ENCODE data around the gene VEGFB. TPM values are rescaled to one million over a fixed set of nuclear protein-coding genes. Genes with fewer than 3 reads are reported as not detected.

VEGFB gene
- total RNA-seq, 1 experiment from 2014 or later = 101 TPM

GRCh38 chr11:64198511-64198910, 35.9 kb upstream of the VEGFB start:
- DNase-seq (ENCODE audit: low read depth, low spot score) (no peak), ATAC-seq (no peak)
- TF ChIP-seq REST (IDR thresholded peaks at IDR 0.05; ENCODE audit: insufficient read depth in 1 of 2, low read depth in 2 of 2, low read length in 1 of 2) (no peak), CTCF (IDR thresholded peaks at IDR 0.05) (no peak), TCF7L2 (IDR thresholded peaks at IDR 0.05; ENCODE audit: low read depth, low read length) (no peak), POLR2AphosphoS5 (IDR thresholded peaks at IDR 0.05; ENCODE audit: low read depth, low read length) (no peak), SIN3A (IDR thresholded peaks at IDR 0.05; ENCODE audit: borderline replicate concordance, insufficient read depth, low read depth, low read length) (no peak)
- Histone ChIP-seq H3K9me3 (ENCODE audit: control insufficient read depth, insufficient read depth, low read depth, low read length) (no peaks in the 10 kb centered on the region), H3K27ac (ENCODE audit: low read length) (no peak overlapping the region), H3K4me3 (ENCODE audit: low read depth in 2 of 2, low read length in 2 of 2) (no peak overlapping the region), H3K36me3 (ENCODE audit: control insufficient read depth, insufficient read depth, low read length) (peaks cover 52% of the 10 kb centered on the region), H3K27me3 (ENCODE audit: control insufficient read depth, insufficient read depth, low read length) (no peaks in the 10 kb centered on the region), H3K4me1 (ENCODE audit: control insufficient read depth, insufficient read depth, low read length) (no peaks in the 10 kb centered on the region)
- in situ Hi-C loops (cut with HindIII; ENCODE audit: low pct_unique_long_range_greater_than_20kb, low sequenced_read_pairs) = no loop called here
- POLR2A ChIA-PET = no interaction called here
- CTCF ChIA-PET = no interaction called here
- BruUV-seq (replicated peaks) = no TSS peak
- intact Hi-C loops (cut with micrococcal nuclease; ENCODE audit: unreplicated experiment) = no loop called here

- TF ChIP-seq SIN3A (IDR thresholded peaks at IDR 0.05; ENCODE audit: borderline replicate concordance, insufficient read depth, low read depth, low read length) (no peak), POLR2AphosphoS5 (IDR thresholded peaks at IDR 0.05; ENCODE audit: low read depth, low read length) (no peak), REST (IDR thresholded peaks at IDR 0.05; ENCODE audit: insufficient read depth in 1 of 2, low read depth in 2 of 2, low read length in 1 of 2) (no peak), CTCF (IDR thresholded peaks at IDR 0.05) (no peak), TCF7L2 (IDR thresholded peaks at IDR 0.05; ENCODE audit: low read depth, low read length) (no peak)
- no peak for ATAC-seq
- Histone ChIP-seq H3K9me3 (ENCODE audit: control insufficient read depth, insufficient read depth, low read depth, low read length) (no peaks in the 10 kb centered on the region), H3K4me3 (ENCODE audit: low read depth in 2 of 2, low read length in 2 of 2) (no peak overlapping the region), H3K36me3 (ENCODE audit: control insufficient read depth, insufficient read depth, low read length) (peaks cover 43% of the 10 kb centered on the region), H3K4me1 (ENCODE audit: control insufficient read depth, insufficient read depth, low read length) (no peaks in the 10 kb centered on the region), H3K27ac (ENCODE audit: low read length) (no peak overlapping the region), H3K27me3 (ENCODE audit: control insufficient read depth, insufficient read depth, low read length) (no peaks in the 10 kb centered on the region)
- no peak for DNase-seq (ENCODE audit: low read depth, low spot score)
- BruUV-seq (replicated peaks) = no TSS peak
- POLR2A ChIA-PET = no interaction called here
- intact Hi-C loops (cut with micrococcal nuclease; ENCODE audit: unreplicated experiment) = no loop called here
- CTCF ChIA-PET = interaction anchor here (0.6 kb wide), 1 partner anchor 366 kb away, joined by 6 read pairs; no protein-coding TSS in a partner anchor
- in situ Hi-C loops (cut with HindIII; ENCODE audit: low pct_unique_long_range_greater_than_20kb, low sequenced_read_pairs) = no loop called here
Measured at GRCh38 chr11:64201543-64201942, 32.8 kb upstream of the VEGFB start.

All from Panc1 (cell line).